PC-9 (cell line): ENCODE results near the gene ABI2. TPM values are rescaled to one million over a fixed set of nuclear protein-coding genes. Genes with fewer than 3 reads are reported as not detected.

Source experiments
- BruUV-seq: library from RNA; stranded (reverse); fragments of 400-500 nt; replicated peaks from 2 replicates; lab custom pipeline; 2021; lab: Mats Ljungman, UMichigan
- CTCF ChIA-PET: fragments of 300-600 bp; sonication (Branson Sonifier 250); formaldehyde crosslinking; loops from one replicate; lab custom pipeline; 2022; ENCODE audit warnings: antibody characterized with exemption; lab: Charles Lee
- POLR2A ChIA-PET: fragments of 300-600 bp; sonication (Branson Sonifier 250); formaldehyde crosslinking; loops from one replicate; lab custom pipeline; 2022; ENCODE audit warnings: antibody characterized with exemption; ENCODE audit not compliant: unreplicated experiment; lab: Charles Lee
- DNase-seq, 2 experiments: peaks; one replicate each; pipeline versions ENCODE4 v3.0.0 to v3.0.0-alpha.2; 2015 to 2022; ENCODE audit warnings: mixed read lengths in 1 of 2
- H2AFZ ChIP-seq: fragments of 200-600 bp; sonication (generic); 2 replicates; pipeline ENCODE4 v1.8.1; 2017; ENCODE audit warnings: antibody characterized with exemption
- H3F3A ChIP-seq: fragments of 200-600 bp; sonication (generic); 2 replicates; pipeline ENCODE4 v1.8.1; 2017; ENCODE audit warnings: antibody characterized with exemption, mild to moderate bottlenecking, low read depth; ENCODE audit not compliant: insufficient read depth
- H3K27ac ChIP-seq: fragments of 200-600 bp; sonication (generic); 2 replicates; pipeline ENCODE4 v1.6.1; 2016; ENCODE audit warnings: mixed run types
- H3K27me3 ChIP-seq: fragments of 200-600 bp; sonication (generic); 2 replicates; pipeline ENCODE4 v1.6.1; 2016; ENCODE audit warnings: low read depth, mixed run types; ENCODE audit not compliant: insufficient read depth
- H3K36me3 ChIP-seq: fragments of 200-600 bp; sonication (generic); 2 replicates; pipeline ENCODE4 v1.6.1; 2016; ENCODE audit warnings: low read depth, mixed run types
- H3K4me1 ChIP-seq: fragments of 200-600 bp; sonication (generic); replicated peaks from 2 replicates; pipeline ENCODE4 v1.6.1; 2016; ENCODE audit warnings: mixed run types; ENCODE audit not compliant: insufficient read depth
- H3K4me2 ChIP-seq: fragments of 200-600 bp; sonication (generic); 2 replicates; pipeline ENCODE4 v1.6.1; 2017; ENCODE audit warnings: mixed run types
- H3K4me3 ChIP-seq: fragments of 200-600 bp; sonication (generic); 2 replicates; pipeline ENCODE4 v1.6.1; 2016; ENCODE audit warnings: mixed run types
- H3K79me2 ChIP-seq: fragments of 200-600 bp; sonication (generic); 2 replicates; pipeline ENCODE4 v1.6.1; 2017; ENCODE audit warnings: low read depth, mixed run types
- H3K9me2 ChIP-seq: fragments of 200-600 bp; sonication (generic); 2 replicates; pipeline ENCODE4 v1.8.1; 2017; ENCODE audit warnings: mild to moderate bottlenecking; ENCODE audit not compliant: insufficient read depth
- H3K9me3 ChIP-seq: fragments of 200-600 bp; sonication (generic); 2 replicates; pipeline ENCODE4 v1.8.1; 2016; ENCODE audit warnings: low read depth; ENCODE audit not compliant: insufficient read depth
- H4K20me1 ChIP-seq: fragments of 200-600 bp; sonication (generic); 2 replicates; pipeline ENCODE4 v1.8.1; 2017; ENCODE audit not compliant: insufficient read depth
- CTCF ChIP-seq: fragments of 200-600 bp; sonication (generic); conservative IDR thresholded peaks from 2 replicates; pipeline ENCODE4 v1.6.1; 2017; ENCODE audit warnings: mixed run types, antibody characterized with exemption, mild to moderate bottlenecking, moderate library complexity
- EZH2 ChIP-seq: fragments of 200-600 bp; sonication (generic); IDR thresholded peaks from 2 replicates; pipeline ENCODE4 v1.8.0; 2017; ENCODE audit warnings: antibody characterized with exemption, low read depth
- intact Hi-C: fragments of 100-400 bp; cut with micrococcal nuclease; formaldehyde crosslinking; loops from one replicate; pipeline ENCODE4 v1.10.0; 2022; ENCODE audit not compliant: unreplicated experiment
- total RNA-seq: library from RNA; stranded (reverse); gene quantifications from 2 replicates; pipeline ENCODE4 v1.2.3, GENCODE V29; 2021

ABI2 gene
- total RNA-seq, 1 experiment from 2014 or later, result 54.3 TPM

GRCh38 chr2:203344667-203345066 is 16.5 kb downstream of the ABI2 start:
- no peak overlapping the region for H2AFZ ChIP-seq
- DNase-seq, result no peak
- no peaks in the 10 kb centered on the region for H4K20me1 ChIP-seq
- no peak overlapping the region for H3K4me3 ChIP-seq
- no peaks in the 10 kb centered on the region for H3K27me3 ChIP-seq
- H3K36me3 ChIP-seq, result no peaks in the 10 kb centered on the region
- BruUV-seq, result no TSS peak
- H3K9me3 ChIP-seq, result no peaks in the 10 kb centered on the region
- no peaks in the 10 kb centered on the region for H3K9me2 ChIP-seq
- H3F3A ChIP-seq, result peaks cover 7% of the 10 kb centered on the region; the same call in 1 of the 2 replicates
- TF ChIP-seq CTCF (no peak), EZH2 (no peak)
- peaks cover 19% of the 10 kb centered on the region; the same call in 1 of the 2 replicates for H3K79me2 ChIP-seq
- ChIA-PET POLR2A (no interaction called here), CTCF (no interaction called here)
- no peak overlapping the region for H3K4me2 ChIP-seq
- no peak overlapping the region for H3K27ac ChIP-seq
- intact Hi-C loops, result no loop called here
- peaks cover 13% of the 10 kb centered on the region for H3K4me1 ChIP-seq

- no peaks in the 10 kb centered on the region for H3K27me3 ChIP-seq
- TF ChIP-seq CTCF, result no peak
- TF ChIP-seq EZH2, result no peak
- no peak for DNase-seq
- no peaks in the 10 kb centered on the region for H3K9me2 ChIP-seq
- H3K27ac ChIP-seq, result no peak overlapping the region
- no peaks in the 10 kb centered on the region for H3K36me3 ChIP-seq
- no peaks in the 10 kb centered on the region for H3F3A ChIP-seq
- no peak overlapping the region for H2AFZ ChIP-seq
- BruUV-seq, result no TSS peak
- no peaks in the 10 kb centered on the region for H3K9me3 ChIP-seq
- POLR2A ChIA-PET, result no interaction called here
- peaks cover 21% of the 10 kb centered on the region; the same call in 1 of the 2 replicates for H3K79me2 ChIP-seq
- no peaks in the 10 kb centered on the region for H3K4me1 ChIP-seq
- no peaks in the 10 kb centered on the region for H4K20me1 ChIP-seq
- no peak overlapping the region for H3K4me3 ChIP-seq
- intact Hi-C loops, result no loop called here
- no peak overlapping the region for H3K4me2 ChIP-seq
- CTCF ChIA-PET, result no interaction called here
Measured at GRCh38 chr2:203346612-203347011, 18.4 kb downstream of the ABI2 start.

GRCh38 chr2:203347375-203347774 is 19.2 kb downstream of the ABI2 start:
- Histone ChIP-seq H3K27ac (no peak overlapping the region), H3K4me2 (no peak overlapping the region), H3K27me3 (no peaks in the 10 kb centered on the region), H3K4me1 (no peaks in the 10 kb centered on the region), H3K79me2 (peaks cover 21% of the 10 kb centered on the region; the same call in 1 of the 2 replicates), H3K9me3 (no peaks in the 10 kb centered on the region), H3K36me3 (no peaks in the 10 kb centered on the region), H4K20me1 (no peaks in the 10 kb centered on the region), H3F3A (no peaks in the 10 kb centered on the region), H2AFZ (no peak overlapping the region), H3K4me3 (no peak overlapping the region), H3K9me2 (no peaks in the 10 kb centered on the region)
- BruUV-seq, result no TSS peak
- ChIA-PET POLR2A (no interaction called here), CTCF (no interaction called here)
- no peak for DNase-seq
- no peak for TF ChIP-seq EZH2
- TF ChIP-seq CTCF, result no peak
- intact Hi-C loops, result no loop called here
